Gastroesophageal sphincter (tissue), 4 donors: Measurements from ENCODE around the gene C2orf78. TPM values are rescaled to one million over a fixed set of nuclear protein-coding genes. Genes with fewer than 3 reads are reported as not detected.
"Not testable (repeated sequence)": the region's sequence is repeated elsewhere in the genome, so short reads cannot be mapped to it uniquely, and the experiment has no call there.

ENCODE experiments used
- ATAC-seq: fragments of 150-250 bp; one replicate; pipeline ENCODE4 v1.9.1; 2016; ENCODE audit warnings: mild to moderate bottlenecking, moderate library complexity
- H3K27ac ChIP-seq, 4 donors: fragments of 200-600 bp; sonication (generic) in 3 of 4; 1 replicate in 3 of 4; 2 replicates in 1 of 4; pipeline ENCODE4 v1.5.1; 2016 to 2019
- H3K27me3 ChIP-seq: fragments of 200-600 bp; sonication (generic); one replicate; pipeline ENCODE4 v1.5.1; 2019
- H3K36me3 ChIP-seq, 2 donors: fragments of 200-600 bp; sonication (generic); one replicate each; pipeline ENCODE4 v1.5.1; 2019; ENCODE audit warnings: control low read depth in 1 of 2
- H3K4me1 ChIP-seq, 3 donors: fragments of 200-600 bp; sonication (generic); 1 replicate in 2 of 3; 2 replicates in 1 of 3; pipeline ENCODE4 v1.5.1; 2016 to 2019; ENCODE audit warnings: control low read depth in 2 of 3
- H3K4me3 ChIP-seq, 2 donors: fragments of 200-600 bp; sonication (generic); one replicate each; pipeline ENCODE4 v1.5.1; 2019; ENCODE audit warnings: mild to moderate bottlenecking in 1 of 2, moderate library complexity in 1 of 2
- H3K9me3 ChIP-seq, 3 donors: fragments of 200-600 bp; sonication (generic); one replicate each; pipeline ENCODE4 v1.5.1; 2017 to 2019; ENCODE audit warnings: control low read depth in 2 of 3
- CTCF ChIP-seq, 4 experiments: fragments of 200-600 bp in 2 of 4; fragments of 450-650 bp in 2 of 4; sonication (generic) in 1 of 4; IDR thresholded peaks; one replicate each; pipeline ENCODE4 v1.5.1; 2017 to 2019; ENCODE audit warnings: antibody characterized with exemption in 4 of 4, mild to moderate bottlenecking in 2 of 4, moderate library complexity in 2 of 4
- EP300 ChIP-seq: sonication (generic); formaldehyde crosslinking; IDR thresholded peaks from one replicate; pipeline ENCODE4 v1.6.1; 2017; ENCODE audit warnings: antibody characterized with exemption, mild to moderate bottlenecking
- POLR2A ChIP-seq, 2 donors: fragments of 450-650 bp; IDR thresholded peaks; one replicate each; pipeline ENCODE4 v1.6.1; 2017; ENCODE audit warnings: antibody characterized with exemption in 2 of 2, mild to moderate bottlenecking in 2 of 2, moderate library complexity in 1 of 2
- POLR2AphosphoS5 ChIP-seq: sonication (generic); formaldehyde crosslinking; IDR thresholded peaks from one replicate; pipeline ENCODE4 v1.6.1; 2017; ENCODE audit warnings: antibody characterized with exemption
- WGBS, 2 donors: methylation state at CpG; one replicate each; pipeline ENCODE4 v1.1.5; 2018; ENCODE audit warnings: low coverage in 1 of 2; 5-methylcytosine and 5-hydroxymethylcytosine counted together
- total RNA-seq, 4 donors: library from RNA; depleted of rRNA; stranded (reverse); fragments of >200 nt; gene quantifications; one replicate each; pipeline ENCODE4 v1.1.0, GENCODE V29; 2016

C2orf78 gene
- total RNA-seq, 4 donors from 2014 or later, result not detected

DNA sequence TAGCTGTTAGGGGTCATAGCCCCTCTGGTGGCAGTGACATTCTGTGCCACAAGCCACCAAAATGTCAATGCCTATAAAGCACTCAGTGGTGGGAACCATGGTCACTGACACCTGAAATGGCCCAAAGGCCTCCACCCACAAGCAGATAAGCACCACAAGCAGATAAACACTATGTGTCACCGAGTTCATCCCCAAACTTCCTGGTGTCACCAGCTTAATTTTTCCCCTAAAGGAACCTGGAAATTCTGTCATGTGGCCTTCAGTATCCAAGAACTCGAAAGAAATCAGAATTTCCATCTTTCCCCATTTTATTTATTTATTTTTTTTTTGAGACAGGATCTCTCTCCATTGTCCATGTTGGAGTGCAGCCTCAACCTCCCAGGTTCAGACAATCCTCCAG is 43.2 kb upstream of the C2orf78 start:
- no peaks in the 10 kb centered on the region for H3K9me3 ChIP-seq

GRCh38 chr2:73746015-73746876 is 37.7 kb upstream of the C2orf78 start:
- 86 to 88% methylated on average over 10 of the region's 11 CpGs for WGBS, 2 donors
- TF ChIP-seq POLR2A (IDR thresholded peaks at IDR 0.05), result no peak
- no peak for TF ChIP-seq EP300
- TF ChIP-seq POLR2AphosphoS5, result no peak
- no peak for TF ChIP-seq CTCF (IDR thresholded peaks at IDR 0.05)
- ATAC-seq, result no peak

More for the DNA sequence above, 43.2 kb upstream of the C2orf78 start:
- WGBS, 2 donors, result 83 to 100% methylated on average over 1 to 2 of the region's 2 CpGs
- TF ChIP-seq EP300 (no peak), POLR2AphosphoS5 (no peak), CTCF (IDR thresholded peaks at IDR 0.05) (no peak), POLR2A (IDR thresholded peaks at IDR 0.05) (no peak)
- no peak for ATAC-seq
- peaks cover 0 to 38% of the 10 kb centered on the region in 2 donors for H3K36me3 ChIP-seq
- H3K27me3 ChIP-seq, result no peaks in the 10 kb centered on the region
- no peak overlapping the region for H3K27ac ChIP-seq
- no peak overlapping the region for H3K4me3 ChIP-seq
- H3K4me1 ChIP-seq, result peaks cover 0 to 18% (median 8%) of the 10 kb centered on the region in 3 donors

GRCh38 chr2:73746877-73747208 is 37.1 kb upstream of the C2orf78 start:
- Histone ChIP-seq H3K27me3 (no peaks in the 10 kb centered on the region), H3K36me3 (peaks cover 0 to 65% of the 10 kb centered on the region in 2 donors), H3K27ac (no peak overlapping the region), H3K9me3 (no peaks in the 10 kb centered on the region), H3K4me3 (no peak overlapping the region), H3K4me1 (no peaks in the 10 kb centered on the region)
- TF ChIP-seq POLR2AphosphoS5 (no peak), EP300 (no peak), POLR2A (IDR thresholded peaks at IDR 0.05) (no peak), CTCF (IDR thresholded peaks at IDR 0.05) (no peak)
- WGBS, 2 donors, result 93 to 100% methylated on average over 1 to 3 of the region's 3 CpGs
- no peak for ATAC-seq

More at GRCh38 chr2:73746015-73746876, 37.7 kb upstream of the C2orf78 start:
- peaks cover 0 to 65% of the 10 kb centered on the region in 2 donors for H3K36me3 ChIP-seq
- H3K9me3 ChIP-seq, result no peaks in the 10 kb centered on the region
- H3K27ac ChIP-seq, result no peak overlapping the region
- H3K27me3 ChIP-seq, result no peaks in the 10 kb centered on the region
- H3K4me3 ChIP-seq, result no peak overlapping the region
- no peaks in the 10 kb centered on the region for H3K4me1 ChIP-seq

DNA sequence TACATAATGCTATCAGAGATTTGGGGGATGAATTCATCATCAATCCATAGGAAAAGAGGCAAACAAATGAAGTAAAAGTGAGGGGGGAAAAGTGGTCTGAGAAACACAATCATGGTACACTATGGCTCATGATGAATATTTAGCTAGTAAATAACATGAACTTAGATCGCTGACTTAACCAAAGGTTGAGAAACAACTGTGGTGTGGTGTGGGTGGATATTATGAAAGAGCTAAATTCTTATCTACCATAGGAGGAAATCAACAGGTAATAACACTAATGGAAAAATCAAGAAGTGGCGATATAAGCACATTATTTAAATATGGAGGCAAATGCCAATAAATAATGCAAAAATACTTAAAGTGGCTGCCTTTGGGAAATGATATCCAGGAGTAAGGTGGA is 34.7 kb upstream of the C2orf78 start:
- Histone ChIP-seq H3K9me3 (no peaks in the 10 kb centered on the region), H3K4me3 (no peak overlapping the region), H3K27me3 (no peaks in the 10 kb centered on the region), H3K4me1 (no peaks in the 10 kb centered on the region), H3K36me3 (peaks cover 0 to 70% of the 10 kb centered on the region in 2 donors), H3K27ac (no peak overlapping the region)
- ATAC-seq, result no peak
- no peak for TF ChIP-seq POLR2AphosphoS5
- no peak for TF ChIP-seq CTCF (IDR thresholded peaks at IDR 0.05)
- no peak for TF ChIP-seq EP300
- TF ChIP-seq POLR2A (IDR thresholded peaks at IDR 0.05), result no peak
- 86 to 93% methylated on average over 2 of the region's 2 CpGs for WGBS, 2 donors

DNA sequence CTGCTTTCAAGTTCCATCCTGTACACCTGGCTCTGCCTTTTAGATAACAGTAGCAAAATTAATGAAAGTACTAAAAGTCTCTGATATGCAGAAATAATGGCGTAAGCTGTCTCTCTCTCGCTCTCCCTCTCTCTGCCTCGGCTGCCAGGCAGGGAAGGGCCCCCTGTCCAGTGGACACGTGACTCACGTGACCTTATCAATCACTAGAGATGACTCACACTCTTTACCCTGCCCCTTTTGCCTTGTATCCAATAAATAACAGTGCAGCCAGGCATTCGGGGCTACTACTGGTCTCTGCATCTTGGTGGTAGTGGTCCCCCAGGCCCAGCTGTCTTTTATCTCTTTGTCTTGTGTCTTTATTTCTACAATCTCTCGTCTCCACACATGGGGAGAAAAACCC is 29.7 kb upstream of the C2orf78 start:
- not testable (repeated sequence) for H3K27me3 ChIP-seq, ATAC-seq, H3K4me1 ChIP-seq, H3K27ac ChIP-seq, H3K9me3 ChIP-seq, H3K4me3 ChIP-seq
- 87 to 89% methylated on average over 5 to 6 of the region's 7 CpGs for WGBS, 2 donors
- peaks cover 0 to 86% of the 10 kb centered on the region in 2 donors for H3K36me3 ChIP-seq
